Measurements from ENCODE around the gene ARL3. TPM values are rescaled to one million over a fixed set of nuclear protein-coding genes. Genes with fewer than 3 reads are reported as not detected.
"Not testable (repeated sequence)": the region's sequence is repeated elsewhere in the genome, so short reads cannot be mapped to it uniquely, and the experiment has no call there.

ARL3 gene
- total RNA-seq, 6 experiments from 2014 or later = 13.2 to 18.4 (median 16.8) TPM

DNA sequence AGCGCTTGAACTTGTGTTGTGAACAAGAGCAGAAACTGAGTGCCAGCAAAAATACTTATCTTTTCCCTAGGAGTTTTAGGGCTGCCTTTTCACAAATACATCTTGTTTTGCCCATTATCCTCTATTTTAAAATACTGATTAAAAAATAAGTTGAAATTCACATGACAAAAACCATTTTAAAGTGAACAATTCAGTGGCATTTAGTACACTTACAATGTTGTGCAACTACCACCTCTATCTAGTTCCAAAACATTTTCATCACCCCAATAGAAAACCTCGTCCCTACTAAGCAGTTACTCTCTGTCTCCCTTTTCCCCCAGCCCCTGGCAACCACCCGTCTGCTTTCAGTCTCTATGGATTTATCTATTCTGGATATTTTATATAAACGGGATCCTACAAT is 31.0 kb upstream of the ARL3 start:
- Mint-ChIP-seq H3K4me3 (peak overlapping the region; percentile 95), H3K27me3 (ENCODE audit: insufficient read depth) (peaks cover 1% of the 10 kb centered on the region), H3K4me1 (ENCODE audit: low read depth) (peaks cover 35% of the 10 kb centered on the region), H3K27ac (peak overlapping the region; percentile 58; the same call in 1 of the 2 replicates), H3K9me3 (no peaks in the 10 kb centered on the region), H3K36me3 (ENCODE audit: low read depth) (no peaks in the 10 kb centered on the region; the same call in 1 of the 2 replicates)
- TF ChIP-seq, protein P1, sequence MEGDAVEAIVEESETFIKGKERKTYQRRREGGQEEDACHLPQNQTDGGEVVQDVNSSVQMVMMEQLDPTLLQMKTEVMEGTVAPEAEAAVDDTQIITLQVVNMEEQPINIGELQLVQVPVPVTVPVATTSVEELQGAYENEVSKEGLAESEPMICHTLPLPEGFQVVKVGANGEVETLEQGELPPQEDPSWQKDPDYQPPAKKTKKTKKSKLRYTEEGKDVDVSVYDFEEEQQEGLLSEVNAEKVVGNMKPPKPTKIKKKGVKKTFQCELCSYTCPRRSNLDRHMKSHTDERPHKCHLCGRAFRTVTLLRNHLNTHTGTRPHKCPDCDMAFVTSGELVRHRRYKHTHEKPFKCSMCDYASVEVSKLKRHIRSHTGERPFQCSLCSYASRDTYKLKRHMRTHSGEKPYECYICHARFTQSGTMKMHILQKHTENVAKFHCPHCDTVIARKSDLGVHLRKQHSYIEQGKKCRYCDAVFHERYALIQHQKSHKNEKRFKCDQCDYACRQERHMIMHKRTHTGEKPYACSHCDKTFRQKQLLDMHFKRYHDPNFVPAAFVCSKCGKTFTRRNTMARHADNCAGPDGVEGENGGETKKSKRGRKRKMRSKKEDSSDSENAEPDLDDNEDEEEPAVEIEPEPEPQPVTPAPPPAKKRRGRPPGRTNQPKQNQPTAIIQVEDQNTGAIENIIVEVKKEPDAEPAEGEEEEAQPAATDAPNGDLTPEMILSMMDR (IDR thresholded peaks at IDR 0.05) = no peak
- DNase-seq = no peak

DNA sequence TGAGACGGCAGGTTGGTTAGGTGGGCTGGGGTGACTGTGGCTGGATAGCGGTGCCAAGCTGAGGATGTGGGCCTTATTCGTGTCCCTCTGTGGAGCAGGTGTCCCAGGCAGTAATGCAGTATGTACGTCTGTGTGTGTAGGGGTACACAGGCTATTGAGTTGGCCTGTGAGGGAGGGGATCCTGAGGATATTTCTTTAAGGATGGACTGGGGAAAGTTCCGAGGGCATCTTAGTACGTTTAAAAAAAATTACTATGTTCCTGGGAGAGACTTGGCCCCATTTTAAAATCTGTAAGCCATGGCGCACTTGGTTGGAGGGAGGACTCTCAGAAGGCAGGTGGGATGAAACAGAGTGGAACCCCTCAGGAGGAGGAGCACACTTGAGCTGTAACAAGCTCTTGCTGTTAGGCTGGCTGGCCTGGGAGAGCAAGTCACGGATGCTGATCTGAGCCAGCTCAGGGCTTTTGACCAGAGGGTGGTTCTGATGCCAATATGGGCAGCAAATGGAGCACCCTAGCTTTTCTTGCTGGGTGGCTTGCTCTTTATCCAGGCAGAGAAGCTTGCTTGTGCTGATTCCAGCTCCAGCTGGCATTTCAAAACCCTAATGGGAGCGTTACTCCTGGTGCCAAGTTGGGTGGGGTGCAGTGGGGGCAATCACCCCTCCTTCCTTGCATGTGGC is 30.3 kb upstream of the ARL3 start:
- TF ChIP-seq, protein P1 (IDR thresholded peaks at IDR 0.05) = no peak
- Mint-ChIP-seq H3K27me3 (ENCODE audit: insufficient read depth) (peaks cover 1% of the 10 kb centered on the region), H3K36me3 (ENCODE audit: low read depth) (no peaks in the 10 kb centered on the region; the same call in 1 of the 2 replicates), H3K27ac (peak overlapping the region; percentile 79), H3K4me3 (peak overlapping the region; percentile 95), H3K9me3 (no peaks in the 10 kb centered on the region), H3K4me1 (ENCODE audit: low read depth) (peaks cover 35% of the 10 kb centered on the region)
- no peak for DNase-seq

DNA sequence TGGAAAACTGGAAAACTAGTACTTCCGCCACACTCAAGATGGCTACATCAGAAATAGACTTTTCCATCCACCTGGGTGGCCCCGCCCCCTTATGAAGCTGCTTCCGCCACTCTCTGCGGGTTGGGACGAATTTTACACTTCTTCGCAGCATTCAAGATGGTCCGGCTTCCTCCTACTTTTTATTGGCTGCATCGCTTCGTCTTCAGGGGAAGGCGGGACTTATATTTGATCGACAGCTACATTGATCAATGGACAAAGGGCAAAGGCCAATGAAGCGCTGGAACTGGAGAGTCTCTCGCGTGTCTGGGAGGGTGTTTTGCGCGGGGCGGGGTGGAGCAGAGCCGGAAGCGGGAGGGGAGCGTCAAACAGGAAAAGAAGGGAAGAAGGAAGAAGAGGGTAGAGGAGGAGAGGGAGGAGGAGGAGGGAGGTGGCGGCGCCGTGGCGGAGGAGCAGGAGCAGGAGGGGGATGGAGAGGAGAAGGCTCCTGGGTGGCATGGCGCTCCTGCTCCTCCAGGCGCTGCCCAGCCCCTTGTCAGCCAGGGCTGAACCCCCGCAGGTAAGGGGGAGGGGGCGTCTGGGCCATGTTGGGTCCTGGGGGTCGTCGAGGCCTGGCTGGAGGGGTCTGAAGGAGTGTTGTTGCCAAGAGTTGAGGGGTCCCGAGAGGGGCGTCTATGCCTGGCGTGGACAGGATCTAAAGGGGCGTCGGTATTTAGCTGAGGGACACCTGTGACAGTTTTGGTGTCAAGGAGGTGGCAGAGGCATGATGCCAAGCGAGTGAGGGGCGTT is 29.6 kb upstream of the ARL3 start, which contains the start of gene WBP1L:
Gene WBP1L, plus strand, starts transcription at position 361 of the 786 bp plus-strand sequence. Its CDS starts 106 bp downstream, at position 467.
- Mint-ChIP-seq H3K27me3 (ENCODE audit: insufficient read depth) (peaks cover 1% of the 10 kb centered on the region), H3K27ac (peak within 1 kb of the TSS; percentile 79), H3K4me3 (peak within 1 kb of the TSS; percentile 95), H3K4me1 (ENCODE audit: low read depth) (peaks cover 35% of the 10 kb centered on the region), H3K36me3 (ENCODE audit: low read depth) (no peaks in the 10 kb centered on the region; the same call in 1 of the 2 replicates), H3K9me3 (no peaks in the 10 kb centered on the region)
- peak; percentile 100 for DNase-seq
- TF ChIP-seq, protein P1 (IDR thresholded peaks at IDR 0.05) = no peak

DNA sequence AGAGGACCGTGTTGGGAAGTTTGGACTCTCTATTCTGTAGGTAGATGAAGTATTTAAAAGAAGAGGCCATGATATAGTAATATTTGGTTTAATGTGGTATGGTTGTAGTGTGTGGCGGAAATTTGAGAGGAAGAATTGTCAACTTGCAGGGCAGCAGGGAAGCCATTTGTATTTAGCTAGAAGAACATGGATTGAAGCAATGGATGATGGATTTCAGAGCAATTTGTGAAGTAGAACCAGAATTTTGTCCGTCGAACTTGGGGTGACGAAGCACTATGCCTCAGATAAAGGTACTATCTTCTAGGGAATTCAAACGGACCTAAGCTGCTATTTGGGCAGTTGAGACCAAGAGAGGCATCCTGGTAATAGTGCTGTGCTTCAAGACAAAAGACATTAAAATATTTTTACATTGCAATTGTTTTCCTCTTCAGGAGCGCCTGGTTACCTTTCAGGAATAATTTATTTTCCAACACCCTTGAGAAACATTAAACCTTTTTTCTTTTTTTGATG is 28.9 kb upstream of the ARL3 start:
- H3K4me3 Mint-ChIP-seq = peak overlapping the region; percentile 95
- H3K27me3 Mint-ChIP-seq (ENCODE audit: insufficient read depth) = peaks cover 1% of the 10 kb centered on the region
- TF ChIP-seq, protein P1 (IDR thresholded peaks at IDR 0.05) = no peak
- no peak for DNase-seq
- peak overlapping the region; percentile 79 for H3K27ac Mint-ChIP-seq
- H3K4me1 Mint-ChIP-seq (ENCODE audit: low read depth) = peaks cover 35% of the 10 kb centered on the region
- H3K9me3 Mint-ChIP-seq = no peaks in the 10 kb centered on the region
- H3K36me3 Mint-ChIP-seq (ENCODE audit: low read depth) = no peaks in the 10 kb centered on the region; the same call in 1 of the 2 replicates

DNA sequence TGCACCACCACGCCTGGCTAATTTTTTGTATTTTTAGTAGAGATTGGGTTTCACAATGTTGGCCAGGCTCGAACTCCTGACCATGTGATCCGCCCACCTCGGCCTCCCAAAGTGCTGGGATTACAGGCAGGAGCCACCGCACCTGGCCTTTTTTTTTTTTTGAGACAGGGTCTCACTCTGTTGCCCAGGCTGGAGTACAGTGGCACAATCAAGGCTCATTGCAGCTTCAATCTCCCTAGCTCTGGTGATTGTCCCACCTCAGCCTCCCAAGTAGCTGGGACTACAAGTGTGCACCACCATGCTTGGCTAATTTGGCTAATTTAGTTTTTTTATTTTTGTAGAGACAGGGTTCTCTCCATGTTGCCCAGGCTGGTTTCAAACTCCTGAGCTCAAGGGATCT is 28.1 kb upstream of the ARL3 start:
- DNase-seq; H3K27me3 Mint-ChIP-seq (ENCODE audit: insufficient read depth); H3K9me3 Mint-ChIP-seq; H3K36me3 Mint-ChIP-seq (ENCODE audit: low read depth); H3K4me3 Mint-ChIP-seq: not testable (repeated sequence)
- Mint-ChIP-seq H3K4me1 (ENCODE audit: low read depth) (peaks cover 35% of the 10 kb centered on the region), H3K27ac (peak overlapping the region; percentile 79; the same call in 1 of the 2 replicates)
